ENCODE measurements around the gene ADGRV1. TPM values are rescaled to one million over a fixed set of nuclear protein-coding genes. Genes with fewer than 3 reads are reported as not detected.

Gene ADGRV1
- total and polyA plus RNA-seq, 12 donors = 129 to 2,577 (median 695) TPM

- Histone ChIP-seq H3K36me3 (replicated peaks in 1 of 2) (no peaks in the 10 kb centered on the region), H3K27me3 (no peaks in the 10 kb centered on the region), H3K4me3 (peak overlapping the region; percentile 19 to 98 (median 72)), H3K4me1 (replicated peaks in 1 of 2) (peaks cover 5 to 39% of the 10 kb centered on the region in 2 donors), H3K27ac (peak overlapping the region in 4 of 5 donors; percentile 54 to 94 (median 80)), H3K9me3 (replicated peaks in 1 of 3) (no peaks in the 10 kb centered on the region)
- WGBS, 4 donors = 4 to 7% (median 5%) methylated on average over 13 of the region's 13 CpGs
- TF ChIP-seq CTCF (IDR thresholded peaks at IDR 0.05) (peak; percentile 43 to 85 (median 70)), POLR2A (IDR thresholded peaks at IDR 0.05) (no peak)
- intact Hi-C loops (cut with DNase I) = loop anchor here in 1 of 2 donors (10.0 kb wide), 1 partner anchor 95 kb away; no protein-coding TSS in a partner anchor
- peak; percentile 70 to 87 (median 75) for DNase-seq
Observed at GRCh38 chr5:90529939-90530677, 28.5 kb upstream of the ADGRV1 start.

- Histone ChIP-seq H3K36me3 (replicated peaks in 1 of 2) (no peaks in the 10 kb centered on the region), H3K27me3 (no peaks in the 10 kb centered on the region), H3K9me3 (replicated peaks in 1 of 3) (no peaks in the 10 kb centered on the region), H3K4me1 (replicated peaks in 1 of 2) (peaks cover 5 to 39% of the 10 kb centered on the region in 2 donors), H3K4me3 (peak overlapping the region in 1 of 4 donors; percentile 70), H3K27ac (no peak overlapping the region)
- peak in 4 of 7 donors; percentile 5 to 40 (median 18) for DNase-seq
- TF ChIP-seq POLR2A (IDR thresholded peaks at IDR 0.05) = no peak
- no peak for TF ChIP-seq CTCF (IDR thresholded peaks at IDR 0.05)
- 42 to 50% (median 44%) methylated on average over 9 of the region's 9 CpGs for WGBS, 4 donors
- intact Hi-C loops (cut with DNase I) = loop anchor here in 1 of 2 donors (10.0 kb wide), 1 partner anchor 96 kb away; no protein-coding TSS in a partner anchor
Observed at GRCh38 chr5:90530736-90531487, 27.7 kb upstream of the ADGRV1 start.

GRCh38 chr5:90533794-90534193 lies 24.8 kb upstream of the ADGRV1 start:
- no peaks in the 10 kb centered on the region for H3K27me3 ChIP-seq
- no peaks in the 10 kb centered on the region for H3K36me3 ChIP-seq (replicated peaks in 1 of 2)
- H3K9me3 ChIP-seq (replicated peaks in 1 of 3) = no peaks in the 10 kb centered on the region
- WGBS, 4 donors = 56 to 68% (median 64%) methylated on average over 3 of the region's 3 CpGs
- TF ChIP-seq CTCF (IDR thresholded peaks at IDR 0.05) (no peak), POLR2A (IDR thresholded peaks at IDR 0.05) (no peak)
- intact Hi-C loops (cut with DNase I) = loop anchor here in 1 of 2 donors (10.0 kb wide), 1 partner anchor 99 kb away; no protein-coding TSS in a partner anchor
- H3K4me3 ChIP-seq = no peak overlapping the region
- H3K4me1 ChIP-seq (replicated peaks in 1 of 2) = peaks cover 0 to 13% of the 10 kb centered on the region in 2 donors
- no peak overlapping the region for H3K27ac ChIP-seq
- no peak for DNase-seq

GRCh38 chr5:90534922-90535321 lies 23.7 kb upstream of the ADGRV1 start:
- Histone ChIP-seq H3K27me3 (no peaks in the 10 kb centered on the region), H3K36me3 (replicated peaks in 1 of 2) (no peaks in the 10 kb centered on the region), H3K4me3 (no peak overlapping the region), H3K27ac (no peak overlapping the region), H3K4me1 (replicated peaks in 1 of 2) (peaks cover 0 to 13% of the 10 kb centered on the region in 2 donors), H3K9me3 (replicated peaks in 1 of 3) (no peaks in the 10 kb centered on the region)
- DNase-seq = no peak
- no peak for TF ChIP-seq POLR2A (IDR thresholded peaks at IDR 0.05)
- no peak for TF ChIP-seq CTCF (IDR thresholded peaks at IDR 0.05)
- WGBS, 4 donors = 78 to 85% (median 82%) methylated on average over 3 of the region's 3 CpGs
- intact Hi-C loops (cut with DNase I) = loop anchor here in 1 of 2 donors (10.0 kb wide), 1 partner anchor 100 kb away; no protein-coding TSS in a partner anchor
